Esophagus squamous epithelium (tissue), 5 donors: ENCODE measurements around the gene SNPH. TPM values are rescaled to one million over a fixed set of nuclear protein-coding genes. Genes with fewer than 3 reads are reported as not detected.

ENCODE experiments used
- DNase-seq: peaks from one replicate; lab custom pipeline; 2025; lab: John Stamatoyannopoulos, UW
- H3K27ac ChIP-seq, 4 donors: fragments of 200-600 bp; sonication (generic); one replicate each; pipeline ENCODE4 v1.5.1; 2016 to 2019; ENCODE audit warnings: mild to moderate bottlenecking in 1 of 4
- H3K27me3 ChIP-seq, 4 donors: fragments of 200-600 bp; sonication (generic); 1 replicate in 3 of 4; 2 replicates in 1 of 4; pipeline versions ENCODE4 v1.5.1 to v1.6.0; 2017 to 2021; ENCODE audit warnings: antibody characterized with exemption in 1 of 4
- H3K36me3 ChIP-seq, 3 donors: fragments of 200-600 bp; sonication (generic); one replicate each; pipeline ENCODE4 v1.5.1; 2016 to 2019
- H3K4me1 ChIP-seq, 3 donors: fragments of 200-600 bp; sonication (generic); one replicate each; pipeline ENCODE4 v1.5.1; 2017 to 2019
- H3K4me3 ChIP-seq, 4 donors: fragments of 200-600 bp; sonication (generic); 1 replicate in 3 of 4; 2 replicates in 1 of 4; pipeline ENCODE4 v1.5.1; 2016 to 2019; ENCODE audit warnings: mild to moderate bottlenecking in 2 of 4, moderate library complexity in 1 of 4
- H3K9me3 ChIP-seq, 3 donors: fragments of 200-600 bp; sonication (generic); one replicate each; pipeline ENCODE4 v1.5.1; 2016 to 2019
- POLR2A ChIP-seq, 4 donors: fragments of 450-650 bp; IDR thresholded peaks; one replicate each; pipeline ENCODE4 v1.6.1; 2017; ENCODE audit warnings: antibody characterized with exemption in 4 of 4, mild to moderate bottlenecking in 4 of 4, moderate library complexity in 3 of 4
- WGBS, 2 donors: methylation state at CpG; one replicate each; pipeline ENCODE4 v1.1.5; 2018; 5-methylcytosine and 5-hydroxymethylcytosine counted together
- intact Hi-C: fragments of 100-400 bp; cut with DNase I; formaldehyde crosslinking; loops from one replicate; pipeline ENCODE4 v1.15.0; 2022
- total RNA-seq, 4 donors: library from RNA; depleted of rRNA; stranded (reverse); fragments of >200 nt; gene quantifications; one replicate each; pipeline ENCODE4 v1.1.0, GENCODE V29; 2016
- TF ChIP-seq, protein P1 (sequence below), 6 experiments: fragments of 450-650 bp in 4 of 6; fragments of 200-600 bp in 2 of 6; sonication (generic) in 2 of 6; IDR thresholded peaks; one replicate each; pipeline ENCODE4 v1.5.1; 2016 to 2019; ENCODE audit warnings: antibody characterized with exemption in 6 of 6, mild to moderate bottlenecking in 4 of 6, moderate library complexity in 4 of 6
- donor health status: DM: yes; HTN: yes; CAD: no.

The SNPH gene
- total RNA-seq, 4 donors from 2014 or later = 0.83 to 2.5 (median 1.5) TPM

DNA sequence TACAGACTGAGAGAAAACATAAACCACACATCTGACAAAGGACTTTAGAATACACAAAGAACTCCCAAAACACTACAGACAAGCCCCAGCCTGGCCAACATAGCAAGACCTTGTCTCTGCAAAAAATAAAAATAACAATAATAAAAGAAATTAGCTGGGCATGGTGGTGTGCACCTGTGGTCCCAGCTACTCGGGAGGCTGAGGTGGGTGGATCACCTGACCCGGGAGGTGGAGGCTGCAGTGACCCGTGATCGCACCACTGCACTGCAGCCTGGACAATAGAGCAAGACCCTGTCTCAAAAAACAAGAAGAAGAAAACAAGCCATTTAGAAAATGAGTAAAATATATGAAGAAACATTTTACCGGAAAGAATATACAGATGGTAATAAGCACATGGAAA, 49.7 kb downstream of the SNPH start:
- H3K4me3 ChIP-seq = no peak overlapping the region
- no peaks in the 10 kb centered on the region for H3K9me3 ChIP-seq
- H3K36me3 ChIP-seq = peaks cover 0 to 57% (median 0%) of the 10 kb centered on the region in 3 donors
- no peak overlapping the region for H3K27ac ChIP-seq
- intact Hi-C loops = loop anchor here (10.0 kb wide), 1 partner anchor 79 kb away; the partner anchor contains the start of gene FKBP1A
- WGBS, 2 donors = 71 to 87% methylated on average over 5 of the region's 5 CpGs
- no peaks in the 10 kb centered on the region for H3K27me3 ChIP-seq
- TF ChIP-seq POLR2A (IDR thresholded peaks at IDR 0.05) = no peak
- TF ChIP-seq, protein P1, sequence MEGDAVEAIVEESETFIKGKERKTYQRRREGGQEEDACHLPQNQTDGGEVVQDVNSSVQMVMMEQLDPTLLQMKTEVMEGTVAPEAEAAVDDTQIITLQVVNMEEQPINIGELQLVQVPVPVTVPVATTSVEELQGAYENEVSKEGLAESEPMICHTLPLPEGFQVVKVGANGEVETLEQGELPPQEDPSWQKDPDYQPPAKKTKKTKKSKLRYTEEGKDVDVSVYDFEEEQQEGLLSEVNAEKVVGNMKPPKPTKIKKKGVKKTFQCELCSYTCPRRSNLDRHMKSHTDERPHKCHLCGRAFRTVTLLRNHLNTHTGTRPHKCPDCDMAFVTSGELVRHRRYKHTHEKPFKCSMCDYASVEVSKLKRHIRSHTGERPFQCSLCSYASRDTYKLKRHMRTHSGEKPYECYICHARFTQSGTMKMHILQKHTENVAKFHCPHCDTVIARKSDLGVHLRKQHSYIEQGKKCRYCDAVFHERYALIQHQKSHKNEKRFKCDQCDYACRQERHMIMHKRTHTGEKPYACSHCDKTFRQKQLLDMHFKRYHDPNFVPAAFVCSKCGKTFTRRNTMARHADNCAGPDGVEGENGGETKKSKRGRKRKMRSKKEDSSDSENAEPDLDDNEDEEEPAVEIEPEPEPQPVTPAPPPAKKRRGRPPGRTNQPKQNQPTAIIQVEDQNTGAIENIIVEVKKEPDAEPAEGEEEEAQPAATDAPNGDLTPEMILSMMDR (IDR thresholded peaks at IDR 0.05) = no peak
- no peak for DNase-seq
- H3K4me1 ChIP-seq = peaks cover 0 to 12% (median 7%) of the 10 kb centered on the region in 3 donors

- H3K9me3 ChIP-seq = no peaks in the 10 kb centered on the region
- no peak overlapping the region for H3K4me3 ChIP-seq
- no peak for TF ChIP-seq POLR2A (IDR thresholded peaks at IDR 0.05)
- TF ChIP-seq, protein P1 (IDR thresholded peaks at IDR 0.05) = no peak
- peaks cover 0 to 24% (median 14%) of the 10 kb centered on the region in 3 donors for H3K4me1 ChIP-seq
- no peak for DNase-seq
- H3K36me3 ChIP-seq = peaks cover 0 to 44% (median 0%) of the 10 kb centered on the region in 3 donors
- intact Hi-C loops = loop anchor here (10.0 kb wide), 1 partner anchor 77 kb away; the partner anchor contains the start of gene FKBP1A
- H3K27ac ChIP-seq = no peak overlapping the region
- 30 to 54% methylated on average over 5 to 9 of the region's 12 CpGs for WGBS, 2 donors
- H3K27me3 ChIP-seq = no peaks in the 10 kb centered on the region
Observed at GRCh38 chr20:1317545-1318255, 51.6 kb downstream of the SNPH start.

DNA sequence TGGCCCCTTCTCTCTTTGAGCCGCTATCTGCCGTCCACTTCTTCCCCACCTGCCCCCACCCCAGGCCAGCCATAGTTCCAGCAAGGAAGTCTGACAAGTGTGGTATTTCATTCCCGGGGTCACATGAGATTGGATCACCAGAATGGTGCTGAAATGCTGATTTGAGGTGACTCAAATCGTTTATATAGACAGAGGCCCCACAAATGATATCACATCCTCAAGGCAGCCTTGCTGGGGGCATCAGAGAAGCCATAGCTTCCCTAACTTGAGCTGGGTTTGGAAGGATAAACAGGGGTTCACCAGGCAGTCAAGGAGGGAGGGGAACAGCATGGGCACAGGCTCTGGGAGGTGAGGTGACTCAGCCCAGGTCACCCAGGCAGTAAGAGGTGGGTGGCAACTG, 53.0 kb downstream of the SNPH start:
- Histone ChIP-seq H3K27ac (no peak overlapping the region), H3K36me3 (peaks cover 0 to 38% (median 0%) of the 10 kb centered on the region in 3 donors), H3K4me3 (no peak overlapping the region), H3K27me3 (no peaks in the 10 kb centered on the region), H3K9me3 (no peaks in the 10 kb centered on the region), H3K4me1 (peaks cover 0 to 25% (median 13%) of the 10 kb centered on the region in 3 donors)
- WGBS, 2 donors = 83 to 94% methylated on average over 3 to 4 of the region's 4 CpGs
- no peak for DNase-seq
- TF ChIP-seq POLR2A (IDR thresholded peaks at IDR 0.05) = no peak
- TF ChIP-seq, protein P1 (IDR thresholded peaks at IDR 0.05) = no peak
- intact Hi-C loops = loop anchor here (10.0 kb wide), 1 partner anchor 76 kb away; the partner anchor contains the start of gene FKBP1A

- no peak for TF ChIP-seq POLR2A (IDR thresholded peaks at IDR 0.05)
- TF ChIP-seq, protein P1 (IDR thresholded peaks at IDR 0.05) = no peak
- Histone ChIP-seq H3K27ac (no peak overlapping the region), H3K36me3 (peaks cover 0 to 38% (median 0%) of the 10 kb centered on the region in 3 donors), H3K4me3 (no peak overlapping the region), H3K27me3 (no peaks in the 10 kb centered on the region), H3K4me1 (peaks cover 0 to 28% (median 17%) of the 10 kb centered on the region in 3 donors), H3K9me3 (no peaks in the 10 kb centered on the region)
- intact Hi-C loops = loop anchor here (10.0 kb wide), 1 partner anchor 75 kb away; the partner anchor contains the start of gene FKBP1A
- WGBS, 2 donors = 20 to 90% methylated on average over 1 to 2 of the region's 4 CpGs
- DNase-seq = no peak
Observed at GRCh38 chr20:1319462-1319861, 53.4 kb downstream of the SNPH start.

GRCh38 chr20:1320016-1320415, 53.9 kb downstream of the SNPH start:
- 84 to 87% methylated on average over 4 of the region's 6 CpGs for WGBS, 2 donors
- H3K27me3 ChIP-seq = no peaks in the 10 kb centered on the region
- no peak for DNase-seq
- H3K27ac ChIP-seq = no peak overlapping the region
- intact Hi-C loops = no loop called here
- no peaks in the 10 kb centered on the region for H3K9me3 ChIP-seq
- peaks cover 0 to 38% (median 0%) of the 10 kb centered on the region in 3 donors for H3K36me3 ChIP-seq
- no peak overlapping the region for H3K4me3 ChIP-seq
- TF ChIP-seq POLR2A (IDR thresholded peaks at IDR 0.05) = no peak
- TF ChIP-seq, protein P1 (IDR thresholded peaks at IDR 0.05) = no peak
- peaks cover 0 to 34% (median 22%) of the 10 kb centered on the region in 3 donors for H3K4me1 ChIP-seq
